Right lung (tissue), 5 donors: Measurements from ENCODE around the gene CTDSP1. TPM values are rescaled to one million over a fixed set of nuclear protein-coding genes. Genes with fewer than 3 reads are reported as not detected.

Experiments used
- DNase-seq, 2 donors: peaks; one replicate each; pipeline ENCODE4 v3.0.0-alpha.2; 2013
- polyA plus RNA-seq, 5 donors: library from polyadenylated mRNA; unstranded; fragments of 120-200 nt; gene quantifications; one replicate each; pipeline versions ENCODE4 v1.2.1 to v1.2.3, GENCODE V29; 2013; ENCODE audit warnings: inconsistent platforms in 1 of 5, low replicate concordance in 1 of 5; ENCODE audit not compliant: insufficient read length in 5 of 5, insufficient read depth in 1 of 5

The CTDSP1 gene
- polyA plus RNA-seq, 5 donors: 120 to 176 (median 133) TPM

DNA sequence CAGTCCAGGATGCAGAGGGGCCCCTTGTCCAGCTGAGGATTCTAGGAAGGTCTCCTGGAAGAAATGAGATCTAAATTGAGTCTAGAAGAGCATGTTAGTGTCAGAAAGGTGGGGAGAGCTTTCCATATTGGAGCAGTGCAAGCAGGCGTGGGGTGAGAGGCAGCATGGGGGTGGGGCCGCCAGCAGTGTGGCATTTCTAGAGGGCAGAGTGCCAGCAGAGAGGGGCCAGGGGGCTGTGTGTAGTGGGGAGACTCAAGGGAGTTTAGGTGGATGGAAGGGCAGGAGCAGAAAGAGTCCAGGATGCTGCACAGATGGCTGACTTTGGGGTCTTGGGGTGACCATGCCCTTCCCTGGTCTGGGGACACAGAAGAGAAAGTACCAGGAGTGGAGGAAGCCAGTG is 21.4 kb downstream of the CTDSP1 start:
- DNase-seq: no peak

DNA sequence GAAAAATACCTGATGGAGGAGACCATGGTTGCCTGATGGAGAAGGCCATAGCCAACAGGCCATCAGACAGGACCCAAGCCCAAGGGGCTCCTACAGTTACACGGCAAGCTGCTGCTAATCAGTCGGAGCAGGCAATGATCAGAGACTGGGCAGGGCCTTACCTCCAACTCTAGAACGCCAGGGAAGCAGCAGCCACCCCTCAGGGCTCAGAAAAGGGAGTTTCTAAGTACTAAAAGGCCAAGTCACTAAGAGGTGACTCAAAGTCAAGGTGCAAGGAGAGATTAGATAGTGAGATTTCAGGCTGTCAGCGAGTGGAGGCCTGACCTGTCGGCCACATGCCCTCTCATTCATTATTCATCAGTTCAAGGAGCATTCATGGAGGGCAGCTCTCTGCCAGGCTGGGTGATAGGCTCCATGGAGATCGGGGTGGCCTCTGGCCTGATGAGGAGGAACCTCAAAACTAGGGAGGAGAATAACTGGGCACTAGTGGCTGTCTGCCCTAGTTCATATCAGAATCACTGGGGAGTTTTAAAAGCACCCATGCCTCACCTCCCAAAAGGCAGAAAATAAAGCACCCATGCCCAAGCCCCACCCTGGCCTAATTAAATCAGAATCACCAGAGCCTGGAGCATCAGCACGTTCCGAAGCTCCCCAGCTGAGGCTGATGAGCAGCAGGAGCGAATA is 22.9 kb downstream of the CTDSP1 start:
- no peak for DNase-seq

DNA sequence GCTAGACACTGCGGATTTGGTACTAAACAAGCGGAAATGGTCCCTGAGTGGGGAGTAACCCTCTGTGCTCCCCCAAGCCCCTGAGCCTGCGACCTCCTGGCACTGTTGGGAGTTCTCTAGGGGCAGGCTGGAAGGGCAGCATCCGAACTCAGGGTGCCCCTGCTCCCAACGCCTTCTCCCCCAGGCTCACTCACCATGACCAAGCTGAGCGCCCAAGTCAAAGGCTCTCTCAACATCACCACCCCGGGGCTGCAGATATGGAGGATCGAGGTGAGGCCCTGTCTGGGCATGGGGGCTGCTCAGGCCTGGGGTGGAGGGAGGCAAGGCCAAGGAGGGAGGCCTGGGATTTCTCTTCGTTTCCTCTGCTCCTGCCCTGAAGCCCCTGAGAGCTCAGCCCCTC is 23.9 kb downstream of the CTDSP1 start:
- DNase-seq: no peak

DNA sequence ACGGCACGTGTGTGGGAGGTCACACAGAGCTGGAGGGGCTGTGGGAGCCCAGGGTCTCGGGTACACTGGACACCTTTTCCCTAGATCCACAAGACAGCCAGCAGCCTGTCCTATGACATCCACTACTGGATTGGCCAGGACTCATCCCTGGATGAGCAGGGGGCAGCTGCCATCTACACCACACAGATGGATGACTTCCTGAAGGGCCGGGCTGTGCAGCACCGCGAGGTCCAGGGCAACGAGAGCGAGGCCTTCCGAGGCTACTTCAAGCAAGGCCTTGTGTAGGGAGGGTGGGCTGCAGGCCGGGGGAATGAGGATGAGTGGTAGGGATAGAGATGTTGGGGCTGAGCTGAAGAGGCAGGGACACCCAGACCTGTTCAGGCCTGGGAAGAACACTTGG is 25.9 kb downstream of the CTDSP1 start:
- DNase-seq: no peak

DNA sequence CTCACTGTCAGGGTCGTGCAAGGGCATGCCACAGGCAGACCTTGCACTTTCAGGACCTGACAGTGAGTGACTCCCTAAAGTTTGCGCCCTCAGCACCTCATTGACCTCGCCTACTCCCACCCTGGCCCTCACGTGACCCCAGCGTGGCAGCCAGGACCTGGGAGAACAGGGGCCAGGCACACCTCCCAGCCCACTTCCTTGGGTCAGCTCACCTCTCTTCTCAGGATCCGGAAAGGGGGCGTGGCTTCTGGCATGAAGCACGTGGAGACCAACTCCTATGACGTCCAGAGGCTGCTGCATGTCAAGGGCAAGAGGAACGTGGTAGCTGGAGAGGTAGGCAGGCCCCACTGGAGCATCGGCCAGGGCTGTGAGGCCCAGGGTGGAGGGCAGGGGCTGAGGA is 28.1 kb downstream of the CTDSP1 start:
- no peak for DNase-seq

DNA sequence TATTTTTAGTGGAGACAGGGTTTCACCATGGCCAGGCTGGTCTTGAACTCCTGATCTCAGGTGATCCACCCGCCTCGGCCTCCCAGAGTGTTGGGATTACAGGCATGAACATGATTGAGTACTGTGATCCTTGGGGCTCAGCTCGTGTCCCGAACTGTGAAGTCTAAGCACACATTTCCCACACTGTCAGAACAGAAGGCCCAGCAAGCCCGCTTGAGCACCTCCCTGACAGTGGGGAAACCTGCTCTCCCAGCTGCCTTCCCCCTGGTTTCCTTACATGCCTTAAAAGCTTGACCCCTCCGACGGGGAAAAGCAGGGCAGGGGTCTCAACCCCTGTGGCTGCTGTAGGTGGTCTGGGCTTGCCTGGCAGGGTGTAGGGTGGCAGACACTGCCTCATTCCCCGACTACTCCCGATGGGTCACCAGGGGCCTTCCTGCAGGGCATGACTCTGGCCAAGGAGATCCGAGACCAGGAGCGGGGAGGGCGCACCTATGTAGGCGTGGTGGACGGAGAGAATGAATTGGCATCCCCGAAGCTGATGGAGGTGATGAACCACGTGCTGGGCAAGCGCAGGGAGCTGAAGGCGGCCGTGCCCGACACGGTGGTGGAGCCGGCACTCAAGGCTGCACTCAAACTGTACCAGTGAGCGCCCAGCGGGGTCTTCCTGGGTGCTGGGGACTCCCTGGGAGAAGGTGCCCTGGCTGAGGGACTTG is 29.3 kb downstream of the CTDSP1 start:
- DNase-seq: no peak

DNA sequence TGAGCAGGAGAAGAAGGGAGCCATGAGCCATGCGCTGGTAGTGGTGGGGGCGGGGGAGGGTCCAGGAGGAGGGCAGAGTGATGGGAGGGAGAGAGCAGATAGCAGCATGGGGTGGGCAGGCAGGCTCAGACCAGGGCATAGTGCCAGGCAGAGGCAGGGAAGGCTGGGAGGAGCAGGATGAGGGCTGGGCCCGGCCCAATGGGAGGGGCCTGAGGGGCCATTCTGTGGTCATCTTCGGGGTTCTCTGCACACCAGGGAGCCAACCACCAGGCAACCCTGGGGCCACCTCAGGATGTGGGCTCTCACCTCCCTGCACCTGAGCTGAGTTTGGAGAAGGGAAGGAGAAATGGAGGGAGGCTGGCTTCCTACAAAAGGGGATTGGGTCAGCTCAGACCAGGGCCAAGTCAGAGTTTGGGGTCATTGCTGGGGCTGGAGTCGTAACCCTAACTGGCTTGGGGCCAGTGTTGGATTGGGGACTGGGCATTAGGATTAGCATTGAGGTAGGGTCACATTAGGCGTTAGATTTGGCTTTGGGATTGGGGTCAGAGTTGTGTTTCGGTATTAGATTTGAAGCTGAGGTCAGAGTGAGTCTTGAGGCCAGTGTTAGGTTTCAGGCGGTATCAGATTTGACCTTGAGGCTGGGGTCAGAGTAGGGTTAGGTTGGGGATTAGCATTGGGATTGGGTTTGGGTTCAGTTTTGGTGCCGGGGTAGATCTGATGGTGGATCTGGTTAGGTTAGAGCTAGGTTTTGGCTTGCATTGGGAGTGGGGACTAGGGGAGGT is 30.4 kb downstream of the CTDSP1 start:
- no peak for DNase-seq

DNA sequence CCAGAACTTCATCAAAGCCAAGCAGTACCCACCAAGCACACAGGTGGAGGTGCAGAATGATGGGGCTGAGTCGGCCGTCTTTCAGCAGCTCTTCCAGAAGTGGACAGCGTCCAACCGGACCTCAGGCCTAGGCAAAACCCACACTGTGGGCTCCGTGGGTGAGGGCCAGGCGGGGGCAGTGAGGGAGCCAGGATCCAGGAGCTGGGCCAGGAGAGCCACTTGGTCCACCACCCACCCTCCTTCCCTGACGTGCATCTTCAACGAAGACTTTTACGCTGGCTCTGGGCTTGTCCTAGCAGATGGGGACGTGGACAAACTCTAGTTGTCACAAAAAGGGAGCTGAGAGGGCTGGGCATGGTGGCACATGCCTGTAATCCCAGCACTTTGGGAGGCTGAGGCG is 31.1 kb downstream of the CTDSP1 start:
- no peak for DNase-seq

DNA sequence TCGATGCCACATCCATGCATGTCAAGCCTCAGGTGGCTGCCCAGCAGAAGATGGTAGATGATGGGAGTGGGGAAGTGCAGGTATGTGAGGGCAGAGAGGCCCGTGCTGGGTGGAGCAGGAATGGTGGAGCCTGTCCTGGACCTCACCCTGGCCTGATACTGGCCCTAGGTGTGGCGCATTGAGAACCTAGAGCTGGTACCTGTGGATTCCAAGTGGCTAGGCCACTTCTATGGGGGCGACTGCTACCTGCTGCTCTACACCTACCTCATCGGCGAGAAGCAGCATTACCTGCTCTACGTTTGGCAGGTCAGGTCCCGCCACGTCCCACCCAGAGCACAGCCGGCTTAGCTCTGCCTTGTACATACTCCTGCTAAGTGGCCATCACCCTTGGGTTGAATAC is 32.2 kb downstream of the CTDSP1 start:
- DNase-seq: no peak

DNA sequence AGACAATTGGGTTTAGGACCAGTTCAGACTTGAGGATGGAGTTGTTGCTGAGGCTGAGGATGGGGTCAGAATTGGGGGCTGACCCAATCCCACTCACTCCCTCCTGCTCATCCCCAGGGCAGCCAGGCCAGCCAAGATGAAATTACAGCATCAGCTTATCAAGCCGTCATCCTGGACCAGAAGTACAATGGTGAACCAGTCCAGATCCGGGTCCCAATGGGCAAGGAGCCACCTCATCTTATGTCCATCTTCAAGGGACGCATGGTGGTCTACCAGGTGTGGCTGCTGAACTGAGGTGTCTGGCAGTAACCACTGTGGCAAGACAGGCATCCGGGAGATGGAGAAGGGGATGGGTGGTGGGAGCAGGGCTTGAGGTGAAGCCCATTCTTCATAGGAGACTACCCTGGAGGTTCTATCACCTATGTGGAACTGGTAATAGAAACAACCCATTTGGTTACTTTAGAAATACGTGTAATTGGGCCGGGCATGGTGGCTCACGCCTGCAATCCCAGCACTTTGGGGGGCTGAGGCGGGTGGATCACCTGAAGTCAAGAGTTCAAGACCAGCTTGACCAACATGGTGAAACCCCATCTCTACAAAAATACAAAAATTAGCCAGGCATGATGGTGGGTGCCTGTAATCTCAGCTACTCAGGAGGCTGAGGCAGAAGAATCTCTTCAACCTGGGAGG is 33.2 kb downstream of the CTDSP1 start:
- DNase-seq: no peak

DNA sequence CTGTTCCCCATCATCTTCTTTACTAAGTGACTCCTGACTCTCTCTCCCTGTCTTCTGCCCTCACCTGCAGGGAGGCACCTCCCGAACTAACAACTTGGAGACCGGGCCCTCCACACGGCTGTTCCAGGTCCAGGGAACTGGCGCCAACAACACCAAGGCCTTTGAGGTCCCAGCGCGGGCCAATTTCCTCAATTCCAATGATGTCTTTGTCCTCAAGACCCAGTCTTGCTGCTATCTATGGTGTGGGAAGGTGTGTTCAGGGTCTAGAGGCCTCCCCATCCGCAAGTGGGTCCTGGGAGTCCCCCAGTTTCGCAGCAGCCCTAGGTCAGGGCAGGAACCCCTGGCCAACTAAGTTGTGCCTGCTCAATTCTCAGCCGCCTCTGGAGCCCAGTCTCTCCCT is 34.8 kb downstream of the CTDSP1 start:
- no peak for DNase-seq

DNA sequence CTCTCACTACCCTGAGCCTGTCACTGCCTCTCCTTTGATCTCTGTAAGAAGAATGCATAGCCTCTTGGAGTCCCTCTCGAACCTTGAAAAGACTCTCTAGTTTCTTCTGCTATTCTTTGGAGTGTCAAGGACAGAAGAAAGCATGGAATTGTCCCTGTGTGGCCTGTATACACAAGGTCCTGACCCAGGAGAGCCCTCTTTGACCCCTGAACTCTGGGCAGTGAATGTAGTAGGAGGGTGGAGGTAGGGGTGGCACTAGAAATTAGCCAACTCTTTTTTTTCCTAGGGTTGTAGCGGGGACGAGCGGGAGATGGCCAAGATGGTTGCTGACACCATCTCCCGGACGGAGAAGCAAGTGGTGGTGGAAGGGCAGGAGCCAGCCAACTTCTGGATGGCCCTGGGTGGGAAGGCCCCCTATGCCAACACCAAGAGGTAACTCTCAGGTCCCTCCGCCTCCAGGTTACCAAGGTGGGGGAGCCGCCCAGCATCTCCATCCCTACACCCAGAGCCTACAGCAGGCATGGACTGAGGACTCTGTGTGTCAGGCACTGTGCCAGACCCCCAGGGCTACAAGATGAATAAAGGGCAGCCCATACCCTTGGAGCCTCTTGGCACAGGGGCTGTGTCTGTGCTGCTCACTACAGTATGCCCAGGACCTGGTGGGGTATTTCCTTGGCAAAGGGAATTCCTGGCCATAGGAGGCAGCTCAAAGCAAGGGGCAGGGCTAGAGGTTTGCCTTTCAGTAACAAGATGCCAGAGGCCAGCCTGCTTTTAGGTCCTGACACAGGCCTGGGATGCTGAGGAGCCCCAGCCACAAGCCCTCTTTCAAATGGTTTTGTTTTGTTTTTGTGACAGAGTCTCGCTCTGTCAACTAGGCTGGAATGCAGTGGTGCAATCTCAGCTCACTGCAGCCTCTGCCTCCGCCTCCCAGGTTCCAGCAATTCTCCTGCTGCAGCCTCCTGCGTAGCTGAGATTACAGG is 35.6 kb downstream of the CTDSP1 start:
- no peak for DNase-seq

DNA sequence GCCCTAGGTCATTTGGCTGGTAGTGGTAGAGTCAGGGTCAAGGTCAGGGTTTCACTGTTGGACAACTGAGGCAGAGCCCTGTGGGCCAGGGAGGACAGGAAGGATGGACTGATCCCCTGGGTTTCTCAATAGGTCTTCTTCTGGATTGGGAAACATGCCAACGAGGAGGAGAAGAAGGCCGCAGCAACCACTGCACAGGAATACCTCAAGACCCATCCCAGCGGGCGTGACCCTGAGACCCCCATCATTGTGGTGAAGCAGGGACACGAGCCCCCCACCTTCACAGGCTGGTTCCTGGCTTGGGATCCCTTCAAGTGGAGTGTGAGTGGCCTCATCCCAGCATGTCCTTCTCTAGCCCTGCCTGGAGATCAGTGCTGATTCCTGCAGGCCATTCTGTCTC is 37.3 kb downstream of the CTDSP1 start:
- no peak for DNase-seq

DNA sequence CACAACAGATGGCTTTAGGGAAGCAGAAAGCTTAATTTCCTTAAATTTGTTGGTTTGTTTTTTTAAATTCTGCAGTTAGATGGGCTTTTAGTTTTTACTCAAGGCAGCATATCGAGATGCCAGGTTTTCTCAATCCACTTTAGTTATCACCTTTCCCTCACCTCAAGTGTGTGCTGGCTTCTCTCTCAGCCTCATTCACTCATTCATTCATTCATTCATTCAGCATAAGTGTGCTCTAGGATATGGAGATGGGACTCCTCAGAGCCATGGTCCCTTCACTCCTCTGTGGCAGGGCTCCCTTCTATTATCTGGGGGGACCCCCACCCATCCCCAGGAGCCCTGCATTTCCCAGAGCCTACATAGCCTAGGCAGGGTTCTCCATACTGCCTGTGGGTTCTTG is 38.3 kb downstream of the CTDSP1 start:
- no peak for DNase-seq

DNA sequence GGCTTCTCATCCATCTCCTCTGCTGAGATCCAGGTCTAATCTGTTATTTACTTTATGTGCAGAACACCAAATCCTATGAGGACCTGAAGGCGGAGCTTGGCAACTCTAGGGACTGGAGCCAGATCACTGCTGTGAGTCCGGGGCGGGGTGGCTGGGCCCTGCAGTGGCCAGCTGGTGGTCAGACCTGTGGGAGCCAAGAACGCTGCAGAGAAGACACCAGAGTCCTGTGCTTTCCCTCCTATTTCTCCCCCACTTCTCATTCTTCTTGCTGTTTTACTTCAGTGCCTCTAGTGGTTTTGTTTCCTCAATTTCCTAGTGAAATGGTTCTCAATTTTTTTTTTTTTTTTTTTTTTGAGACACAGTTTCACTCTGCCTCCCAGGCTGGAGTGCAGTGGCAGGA is 38.9 kb downstream of the CTDSP1 start:
- DNase-seq: no peak

DNA sequence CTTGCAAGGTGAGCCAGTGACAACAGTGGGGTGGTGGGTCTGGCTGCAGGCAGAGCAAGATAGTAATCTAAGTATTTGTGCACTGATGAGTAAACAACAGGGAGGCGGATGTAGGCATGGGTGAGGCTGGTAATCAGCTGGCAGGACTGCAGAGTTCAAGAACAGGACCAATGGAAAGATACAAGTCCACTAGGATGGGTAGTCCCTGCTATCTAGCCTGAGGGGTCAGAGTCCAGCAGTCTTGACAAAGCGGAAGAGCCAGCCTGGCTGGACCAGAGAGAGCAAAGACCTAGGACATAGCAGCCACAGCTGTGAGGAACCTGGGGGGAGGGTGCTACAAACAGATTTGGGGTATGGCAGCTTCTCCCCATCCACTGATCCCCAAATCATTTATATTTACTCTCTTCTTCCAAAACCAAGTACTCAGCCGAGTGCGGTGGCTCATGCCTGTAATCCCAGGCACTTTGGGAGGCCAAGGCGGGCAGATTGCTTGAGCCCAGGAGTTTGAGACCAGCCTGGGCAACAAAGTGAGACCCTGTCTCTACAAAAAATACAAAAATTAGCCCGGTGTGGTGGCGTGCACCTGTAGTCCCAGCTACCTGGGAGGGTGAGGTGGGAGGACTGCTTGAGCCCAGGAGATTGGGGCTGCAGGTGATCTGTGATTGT is 45.2 kb downstream of the CTDSP1 start:
- DNase-seq: no peak

DNA sequence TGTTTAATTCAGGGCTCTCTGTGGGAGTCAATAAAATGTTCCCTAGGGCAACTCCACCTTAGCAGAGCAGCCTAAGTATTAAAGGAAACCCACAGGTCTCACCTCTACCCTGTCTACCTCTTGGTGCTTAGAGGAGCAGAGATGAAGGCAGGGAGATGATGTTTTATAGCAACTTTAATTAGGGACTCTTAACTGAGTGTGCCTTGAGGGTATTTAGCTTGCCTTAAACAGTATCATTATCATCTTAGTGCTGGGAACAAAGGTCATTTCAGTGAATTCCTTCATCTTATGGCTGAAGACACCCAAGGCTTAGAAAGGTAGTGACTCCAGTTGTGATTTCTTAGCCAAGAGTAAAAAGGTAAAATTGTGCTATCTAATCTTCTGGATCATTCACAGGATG is 45.9 kb downstream of the CTDSP1 start:
- no peak for DNase-seq

DNA sequence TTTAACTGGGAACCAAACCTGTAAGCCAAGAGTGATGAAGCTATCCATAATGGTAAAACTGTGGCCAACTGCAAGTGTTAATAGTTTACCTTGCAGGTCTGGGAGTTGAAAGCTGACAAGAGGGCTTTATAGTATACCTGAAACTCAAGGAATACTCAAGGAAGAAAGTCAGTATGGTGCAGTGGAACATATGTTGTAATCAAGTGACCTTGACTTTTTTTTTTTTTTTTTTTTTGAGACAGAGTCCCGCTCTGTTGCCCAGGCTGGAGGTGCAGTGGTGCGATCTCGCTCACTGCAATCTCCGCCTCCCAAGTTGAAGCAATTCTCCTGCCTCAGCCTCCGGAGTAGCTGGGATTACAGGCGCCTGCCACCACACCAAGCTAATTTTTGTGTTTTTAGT is 46.9 kb downstream of the CTDSP1 start:
- no peak for DNase-seq

DNA sequence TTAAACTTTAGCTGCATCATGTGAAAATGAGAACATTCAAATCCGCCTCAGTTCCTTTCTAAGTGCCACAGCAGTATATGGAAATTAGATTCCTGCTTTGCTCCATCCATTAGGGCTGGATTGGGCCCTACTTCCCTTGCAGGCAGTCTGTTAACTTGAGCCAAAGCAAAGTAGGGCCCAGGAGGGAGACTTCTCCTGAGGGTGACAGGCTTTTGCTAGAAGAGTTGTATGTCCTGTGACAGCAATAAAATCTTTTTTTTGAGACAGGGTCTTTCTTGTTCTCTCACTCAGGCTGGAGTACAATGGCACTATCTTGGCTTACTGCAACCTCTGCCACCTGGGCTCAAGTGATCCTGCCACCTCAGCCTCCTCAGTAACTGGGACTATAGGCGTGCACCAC is 47.4 kb downstream of the CTDSP1 start:
- no peak for DNase-seq

DNA sequence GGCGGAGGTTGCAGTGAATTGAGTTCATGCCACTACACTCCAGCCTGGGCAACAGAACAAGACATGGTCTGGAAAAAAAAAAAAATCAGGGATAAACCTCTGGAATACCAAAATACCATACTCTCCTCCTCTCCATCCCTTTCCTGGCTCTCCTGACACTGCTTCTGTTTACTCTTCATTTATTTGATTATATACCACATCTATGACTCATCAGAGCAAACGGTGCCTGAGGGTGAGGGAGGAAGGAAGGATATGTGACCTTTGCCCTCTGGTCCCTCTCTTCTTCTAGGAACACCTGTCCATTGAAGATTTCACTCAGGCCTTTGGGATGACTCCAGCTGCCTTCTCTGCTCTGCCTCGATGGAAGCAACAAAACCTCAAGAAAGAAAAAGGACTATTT is 49.3 kb downstream of the CTDSP1 start:
- DNase-seq: no peak

DNA sequence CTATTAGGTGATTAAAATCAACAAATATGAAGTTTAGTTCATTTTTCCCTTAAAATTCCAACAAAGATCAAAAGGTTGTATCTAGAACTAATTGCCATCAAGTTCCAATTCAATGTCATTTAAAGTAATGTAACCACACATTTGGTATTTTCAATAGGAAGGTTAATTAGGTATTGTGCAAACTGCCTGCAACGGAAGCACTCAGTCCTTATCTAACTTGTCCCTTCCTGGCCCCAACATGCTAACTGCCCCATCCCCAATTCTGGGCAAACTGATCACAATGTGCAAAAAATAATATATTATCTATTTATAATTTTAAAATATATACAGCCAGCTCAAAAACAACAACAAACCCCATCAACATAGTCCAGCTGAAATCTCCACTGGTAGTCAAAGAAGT is 52.4 kb downstream of the CTDSP1 start:
- no peak for DNase-seq
